NCI-H1092 (cell line): ENCODE results near the gene CTSS.

Experiments used
- DNase-seq: peaks from one replicate; lab custom pipeline; 2025; lab: John Stamatoyannopoulos, UW

Gene CTSS

DNA sequence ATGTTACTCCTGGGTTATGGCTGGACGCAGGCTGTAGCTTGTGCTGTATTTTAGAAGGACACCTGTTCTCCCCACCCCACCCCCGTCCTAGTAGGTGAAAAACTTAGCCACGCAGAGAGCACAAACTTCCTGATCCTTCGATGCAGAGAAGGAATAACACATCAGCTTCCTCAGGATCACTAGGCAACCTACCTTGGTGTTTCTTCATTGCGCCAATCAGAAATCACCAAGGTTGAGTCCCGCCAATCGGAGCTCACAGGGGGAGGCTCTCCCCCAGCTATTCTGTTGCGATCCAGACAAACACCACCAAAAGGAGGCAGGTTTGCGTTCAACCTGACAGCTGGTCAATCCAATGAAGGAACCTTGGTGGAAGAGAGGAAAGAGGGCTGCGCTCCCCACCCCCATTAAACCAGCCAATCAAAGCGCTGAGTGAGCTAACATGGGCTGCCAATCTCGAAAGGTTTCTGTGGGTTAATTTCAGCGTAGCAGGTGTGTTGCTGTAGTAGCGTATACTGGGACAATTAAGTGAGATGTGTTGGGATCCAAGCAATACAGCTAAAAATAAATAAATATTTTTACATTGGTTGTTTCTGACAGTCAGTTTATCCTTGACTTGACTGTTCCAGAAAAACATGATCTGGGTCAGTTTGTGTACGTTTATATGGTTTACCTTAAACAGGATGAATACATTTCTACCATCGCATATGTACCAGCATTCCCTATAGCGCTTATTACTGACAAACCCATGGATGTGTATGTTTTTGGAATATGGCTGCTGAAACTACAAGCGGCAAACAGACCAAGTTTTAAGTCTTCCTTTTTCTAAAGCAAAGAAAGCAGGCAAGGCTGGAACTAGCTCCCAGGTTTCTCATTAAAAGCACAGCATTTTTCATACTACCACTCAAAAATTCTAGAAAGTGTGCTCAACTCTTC is 68.3 kb downstream of the CTSS start, which contains the start of gene GOLPH3L:
TSS of gene GOLPH3L (minus strand) at position 160 of the 933 bp plus-strand sequence. CDS start 2,316 bp downstream, outside the sequence.
- DNase-seq: peak; percentile 99

DNA sequence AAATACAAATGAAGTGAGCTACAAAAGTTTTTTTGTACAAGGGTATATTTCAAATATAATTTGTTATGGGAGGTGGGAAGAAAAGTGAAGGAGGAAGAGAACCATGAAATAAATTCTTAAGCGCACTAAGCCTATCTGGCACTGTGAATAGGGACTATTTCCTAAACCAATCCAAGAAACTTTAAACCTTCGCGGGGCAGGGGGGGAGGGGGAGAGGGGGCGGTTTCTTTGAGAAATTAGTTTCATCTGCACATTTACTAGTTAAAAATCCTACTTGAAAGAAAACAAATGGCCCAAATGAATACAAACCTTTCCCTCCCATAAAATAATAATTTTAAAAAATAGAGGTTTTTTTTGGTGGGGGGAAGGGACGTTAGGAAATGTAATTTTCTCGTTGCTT is 69.0 kb downstream of the CTSS start:
- no peak for DNase-seq

DNA sequence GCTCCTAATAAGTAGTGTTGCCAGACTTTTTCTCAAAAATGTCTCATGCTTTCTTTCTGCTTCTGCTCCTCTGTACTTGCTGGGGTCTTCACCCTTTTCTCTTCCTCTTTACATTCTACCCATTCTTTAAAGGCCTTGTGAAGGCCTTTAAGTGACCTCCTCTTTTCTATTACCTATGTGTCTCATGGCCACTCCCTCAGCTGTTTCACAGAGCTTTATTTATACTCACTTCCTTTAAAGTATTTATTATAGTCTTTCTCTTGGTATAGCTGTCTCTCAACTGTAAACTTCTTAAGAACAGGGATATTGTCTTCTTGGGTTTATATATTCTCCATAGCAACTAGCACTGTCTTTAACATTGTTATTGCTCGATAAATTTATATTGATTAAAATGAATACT is 69.4 kb downstream of the CTSS start:
- DNase-seq: no peak

DNA sequence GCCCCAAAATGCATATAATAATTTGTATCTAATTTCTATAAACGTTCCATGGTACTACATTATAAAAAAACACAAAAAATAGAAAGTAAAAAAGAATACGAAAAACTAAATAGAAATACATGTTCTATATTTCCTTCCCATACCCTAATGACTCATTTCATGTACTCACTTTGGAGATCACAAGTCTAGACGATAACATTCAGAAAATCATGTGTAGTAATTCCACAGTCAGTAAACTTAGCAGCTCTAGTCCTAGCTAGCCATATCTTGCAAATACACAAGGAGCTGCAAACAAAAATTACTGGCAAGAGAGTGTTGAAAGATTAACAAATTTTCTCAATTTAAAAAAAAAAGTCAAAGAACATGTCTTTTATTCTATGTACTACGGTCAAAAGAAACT is 70.0 kb downstream of the CTSS start:
- no peak for DNase-seq

DNA sequence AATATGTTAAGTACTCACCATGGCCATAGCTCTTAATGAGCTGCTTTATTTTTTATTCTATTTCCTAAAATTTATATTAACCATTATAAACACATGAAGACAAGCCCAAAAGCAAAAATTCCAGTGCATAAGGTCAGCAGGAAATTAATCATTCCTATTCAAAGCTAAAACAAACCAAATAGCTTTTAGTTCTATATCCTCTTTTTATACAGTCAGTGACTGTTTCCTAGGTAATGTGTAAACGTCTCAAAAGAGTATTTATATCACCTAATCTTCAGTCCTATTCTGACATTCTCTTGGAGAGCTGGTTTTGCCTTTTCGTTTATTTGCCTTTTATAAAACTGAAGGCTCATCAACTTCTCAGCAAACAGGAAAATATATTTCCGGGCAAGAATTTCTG is 72.9 kb downstream of the CTSS start:
- no peak for DNase-seq

DNA sequence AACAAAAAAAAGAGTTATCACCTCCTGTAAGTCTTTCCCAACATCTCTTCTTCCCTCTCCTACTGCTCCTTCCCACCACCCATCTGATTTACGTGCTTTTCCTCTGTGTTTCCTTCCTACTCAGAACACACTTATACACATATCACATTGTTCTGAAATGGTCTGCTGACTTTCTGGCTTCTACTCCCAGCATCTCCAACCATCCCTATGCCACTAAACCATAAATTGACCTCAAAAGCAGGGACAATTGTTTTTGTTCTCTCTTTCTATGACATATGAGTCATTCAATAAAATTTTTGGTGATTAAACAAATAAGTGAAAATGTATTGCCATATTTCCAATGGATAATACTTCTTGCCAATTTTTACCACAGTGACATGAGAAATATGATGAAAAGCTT is 76.8 kb downstream of the CTSS start:
- DNase-seq: no peak

DNA sequence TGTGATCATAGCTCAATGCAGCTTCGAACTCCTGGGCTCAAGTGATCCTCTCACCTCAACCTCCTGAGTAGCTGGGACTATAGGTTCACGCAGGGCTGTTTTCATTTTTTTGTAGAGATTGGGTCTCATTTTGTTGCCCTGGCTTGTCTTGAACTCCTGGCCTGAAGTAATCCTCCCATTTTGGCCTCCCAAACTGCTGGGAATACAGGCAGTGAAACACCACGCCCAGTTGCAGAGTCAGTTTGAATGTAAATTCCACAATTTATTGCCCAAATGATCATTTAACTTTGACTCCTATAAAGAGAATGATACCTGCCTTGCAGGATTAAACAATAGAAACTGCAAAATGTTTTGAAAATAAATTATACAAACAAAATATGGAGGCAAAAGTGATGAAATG is 79.3 kb downstream of the CTSS start:
- DNase-seq: no peak

DNA sequence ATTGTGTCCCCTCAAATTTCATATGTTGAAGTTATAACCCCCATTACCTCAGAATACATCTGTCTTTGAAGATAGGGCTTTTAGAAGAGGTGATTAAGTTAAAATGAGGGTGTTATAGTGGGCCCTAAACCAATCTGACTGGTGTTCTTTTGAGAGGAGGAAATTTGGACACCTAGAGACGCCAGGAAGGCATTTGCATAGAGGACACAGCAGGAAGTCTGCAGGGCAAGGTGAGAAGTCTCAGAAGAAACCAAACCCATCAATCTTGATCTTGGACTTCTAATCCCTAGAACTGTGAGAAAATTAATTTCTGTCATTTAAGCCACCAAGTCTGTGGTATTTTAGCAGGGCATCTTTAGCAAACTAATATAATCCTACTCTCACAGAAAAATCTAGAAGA is 81.7 kb downstream of the CTSS start:
- DNase-seq: no peak
